GM23248 (cell line): ENCODE results near the gene CEP170. TPM values are rescaled to one million over a fixed set of nuclear protein-coding genes. Genes with fewer than 3 reads are reported as not detected.

ENCODE experiments used
- DNase-seq: peaks from one replicate; pipeline ENCODE4 v3.0.0-alpha.2; 2015
- H2AFZ ChIP-seq: fragments of 200-600 bp; sonication (generic); 2 replicates; pipeline ENCODE4 v1.6.1; 2016; ENCODE audit warnings: antibody characterized with exemption
- H3F3A ChIP-seq: fragments of 200-600 bp; sonication (generic); 2 replicates; pipeline ENCODE4 v1.6.1; 2016; ENCODE audit warnings: mild to moderate bottlenecking, antibody characterized with exemption, mixed run types; ENCODE audit not compliant: insufficient read depth
- H3K27ac ChIP-seq: fragments of 200-600 bp; sonication (generic); 2 replicates; pipeline ENCODE4 v1.5.1; 2016; ENCODE audit warnings: mild to moderate bottlenecking
- H3K27me3 ChIP-seq: fragments of 200-600 bp; sonication (generic); replicated peaks from 2 replicates; pipeline ENCODE4 v1.6.1; 2016; ENCODE audit warnings: mild to moderate bottlenecking; ENCODE audit not compliant: insufficient read depth
- H3K36me3 ChIP-seq: fragments of 200-600 bp; sonication (generic); 2 replicates; pipeline ENCODE4 v1.6.1; 2016; ENCODE audit warnings: low read depth, mild to moderate bottlenecking
- H3K4me1 ChIP-seq: fragments of 200-600 bp; sonication (generic); 2 replicates; pipeline ENCODE4 v1.6.1; 2016; ENCODE audit warnings: mild to moderate bottlenecking; ENCODE audit not compliant: insufficient read depth
- H3K4me2 ChIP-seq: fragments of 200-600 bp; sonication (generic); one replicate; pipeline ENCODE4 v1.6.1; 2016; ENCODE audit warnings: mild to moderate bottlenecking; ENCODE audit not compliant: unreplicated experiment
- H3K4me3 ChIP-seq: fragments of 200-600 bp; sonication (generic); 2 replicates; pipeline ENCODE4 v1.5.1; 2016; ENCODE audit warnings: mild to moderate bottlenecking
- H3K79me2 ChIP-seq: fragments of 200-600 bp; sonication (generic); 2 replicates; pipeline ENCODE4 v1.6.1; 2016; ENCODE audit warnings: mild to moderate bottlenecking; ENCODE audit not compliant: insufficient read depth
- H3K9ac ChIP-seq: fragments of 200-600 bp; sonication (generic); 2 replicates; pipeline ENCODE4 v1.6.1; 2016; ENCODE audit warnings: mild to moderate bottlenecking
- H3K9me2 ChIP-seq: fragments of 200-600 bp; sonication (generic); 2 replicates; pipeline ENCODE4 v1.6.1; 2016; ENCODE audit warnings: mixed run types, mild to moderate bottlenecking, moderate library complexity; ENCODE audit not compliant: insufficient read depth
- H3K9me3 ChIP-seq: fragments of 200-600 bp; sonication (generic); one replicate; pipeline ENCODE4 v1.6.1; 2017; ENCODE audit warnings: low read depth
- H4K20me1 ChIP-seq: fragments of 200-600 bp; sonication (generic); 2 replicates; pipeline ENCODE4 v1.6.0; 2016; ENCODE audit not compliant: insufficient read depth
- EZH2 ChIP-seq: fragments of 200-600 bp; sonication (generic); IDR thresholded peaks from 2 replicates; pipeline ENCODE4 v1.6.1; 2018; ENCODE audit warnings: antibody characterized with exemption, mild to moderate bottlenecking; ENCODE audit not compliant: insufficient read depth, poor library complexity, severe bottlenecking
- EZH2phosphoT487 ChIP-seq: fragments of 200-600 bp; sonication (generic); IDR thresholded peaks from 2 replicates; pipeline ENCODE4 v1.6.1; 2018; ENCODE audit warnings: antibody characterized with exemption, moderate library complexity, mild to moderate bottlenecking, low read depth; ENCODE audit not compliant: insufficient read depth
- WGBS, 2 experiments: methylation state at CpG; one replicate each; pipeline ENCODE4 v1.1.6; 2015 to 2017; ENCODE audit warnings: low lambda C conversion rate in 2 of 2, low coverage in 1 of 2; ENCODE audit errors: missing lambda C conversion rate in 2 of 2; 5-methylcytosine and 5-hydroxymethylcytosine counted together
- in situ Hi-C: fragments of 300-500 bp; cut with MboI; formaldehyde crosslinking; loops from 2 replicates; pipeline ENCODE4 v1.15.0; 2020
- polyA plus RNA-seq: library from polyadenylated mRNA; unstranded; fragments of >200 nt; fragmentation: Nextera tagmentation; extraction: Ambion mirVana; gene quantifications from 2 replicates; pipeline ENCODE4 v1.2.1, GENCODE V29; 2016
- total RNA-seq: library from RNA; depleted of rRNA; stranded (reverse); fragments of >200 nt; shearing (Covaris generic); gene quantifications from 2 replicates; pipeline ENCODE4 v1.2.3, GENCODE V29; 2014

Gene CEP170
- total and polyA plus RNA-seq, 2 experiments from 2014 or later: 55.4 to 81.0 TPM

GRCh38 chr1:243230914-243231313 is 24.2 kb downstream of the CEP170 start:
- H3K4me2 ChIP-seq: no peak overlapping the region
- DNase-seq: peak; percentile 77
- H3K27ac ChIP-seq: no peak overlapping the region
- H3K9me3 ChIP-seq: no peaks in the 10 kb centered on the region
- H3K9ac ChIP-seq: no peak overlapping the region
- peaks cover 100% of the 10 kb centered on the region for H3K79me2 ChIP-seq
- peaks cover 13% of the 10 kb centered on the region for H4K20me1 ChIP-seq
- H3K27me3 ChIP-seq: no peaks in the 10 kb centered on the region
- H3F3A ChIP-seq: peaks cover 56% of the 10 kb centered on the region; the same call in 1 of the 2 replicates
- peaks cover 40% of the 10 kb centered on the region for H3K36me3 ChIP-seq
- H3K4me3 ChIP-seq: no peak overlapping the region
- H2AFZ ChIP-seq: no peak overlapping the region
- TF ChIP-seq EZH2 (no peak), EZH2phosphoT487 (no peak)
- in situ Hi-C loops: no loop called here
- no peaks in the 10 kb centered on the region for H3K9me2 ChIP-seq
- H3K4me1 ChIP-seq: peaks cover 23% of the 10 kb centered on the region

- in situ Hi-C loops: no loop called here
- no peaks in the 10 kb centered on the region for H3K9me2 ChIP-seq
- WGBS, 2 experiments: 100% methylated on average over 1 of the region's 1 CpG
- DNase-seq: no peak
- TF ChIP-seq EZH2phosphoT487: no peak
- TF ChIP-seq EZH2: no peak
- no peaks in the 10 kb centered on the region for H3K27me3 ChIP-seq
- H3K36me3 ChIP-seq: peaks cover 45% of the 10 kb centered on the region
- no peak overlapping the region for H3K27ac ChIP-seq
- peaks cover 9% of the 10 kb centered on the region for H3K4me1 ChIP-seq
- no peaks in the 10 kb centered on the region for H3K9me3 ChIP-seq
- H2AFZ ChIP-seq: no peak overlapping the region
- H3K4me2 ChIP-seq: no peak overlapping the region
- no peak overlapping the region for H3K9ac ChIP-seq
- H3K79me2 ChIP-seq: peaks cover 100% of the 10 kb centered on the region
- no peak overlapping the region for H3K4me3 ChIP-seq
- peaks cover 6% of the 10 kb centered on the region for H4K20me1 ChIP-seq
- peaks cover 42% of the 10 kb centered on the region; the same call in 1 of the 2 replicates for H3F3A ChIP-seq
Observed at GRCh38 chr1:243229526-243229925, 25.6 kb downstream of the CEP170 start.

DNA sequence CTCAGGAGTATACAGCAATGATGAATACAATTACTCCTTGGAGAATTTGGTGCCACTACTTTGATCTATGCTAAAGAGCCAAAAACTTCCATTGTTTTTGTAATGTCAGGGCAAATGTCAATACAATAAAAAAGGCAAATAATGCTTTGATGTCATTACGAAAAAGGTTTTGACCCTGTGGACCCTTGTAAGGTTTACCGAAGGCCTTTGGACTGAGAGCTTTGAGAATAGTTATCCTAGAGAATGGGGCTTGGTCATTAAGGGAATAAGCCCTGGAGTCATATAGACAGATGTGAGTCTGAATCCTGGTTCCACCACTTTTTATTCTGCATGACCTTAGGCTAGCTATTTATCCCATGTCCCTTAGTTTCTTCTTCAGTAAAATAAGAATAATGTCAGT is 27.5 kb downstream of the CEP170 start:
- TF ChIP-seq EZH2phosphoT487 (no peak), EZH2 (no peak)
- H3K9ac ChIP-seq: no peak overlapping the region
- no peak for DNase-seq
- no peaks in the 10 kb centered on the region for H3K4me1 ChIP-seq
- 93 to 100% methylated on average over 2 of the region's 2 CpGs for whole genome bisulfite sequencing, 2 experiments
- no peaks in the 10 kb centered on the region for H3K9me2 ChIP-seq
- peaks cover 63% of the 10 kb centered on the region for H3K36me3 ChIP-seq
- no peak overlapping the region for H3K4me3 ChIP-seq
- H4K20me1 ChIP-seq: peaks cover 6% of the 10 kb centered on the region
- H2AFZ ChIP-seq: no peak overlapping the region
- H3K9me3 ChIP-seq: no peaks in the 10 kb centered on the region
- in situ Hi-C loops: no loop called here
- peaks cover 27% of the 10 kb centered on the region; the same call in 1 of the 2 replicates for H3F3A ChIP-seq
- no peak overlapping the region for H3K27ac ChIP-seq
- H3K4me2 ChIP-seq: no peak overlapping the region
- peaks cover 100% of the 10 kb centered on the region for H3K79me2 ChIP-seq
- no peaks in the 10 kb centered on the region for H3K27me3 ChIP-seq

GRCh38 chr1:243218059-243218458 is 37.0 kb downstream of the CEP170 start:
- Histone ChIP-seq H3K4me1 (peaks cover 15% of the 10 kb centered on the region), H4K20me1 (no peaks in the 10 kb centered on the region), H3K27ac (no peak overlapping the region), H3K4me3 (no peak overlapping the region), H3K27me3 (no peaks in the 10 kb centered on the region), H2AFZ (no peak overlapping the region), H3F3A (peaks cover 36% of the 10 kb centered on the region), H3K79me2 (peaks cover 100% of the 10 kb centered on the region), H3K9me2 (no peaks in the 10 kb centered on the region), H3K36me3 (peaks cover 47% of the 10 kb centered on the region), H3K4me2 (no peak overlapping the region), H3K9ac (no peak overlapping the region), H3K9me3 (no peaks in the 10 kb centered on the region)
- in situ Hi-C loops: no loop called here
- TF ChIP-seq EZH2phosphoT487: no peak
- no peak for TF ChIP-seq EZH2
- no peak for DNase-seq

DNA sequence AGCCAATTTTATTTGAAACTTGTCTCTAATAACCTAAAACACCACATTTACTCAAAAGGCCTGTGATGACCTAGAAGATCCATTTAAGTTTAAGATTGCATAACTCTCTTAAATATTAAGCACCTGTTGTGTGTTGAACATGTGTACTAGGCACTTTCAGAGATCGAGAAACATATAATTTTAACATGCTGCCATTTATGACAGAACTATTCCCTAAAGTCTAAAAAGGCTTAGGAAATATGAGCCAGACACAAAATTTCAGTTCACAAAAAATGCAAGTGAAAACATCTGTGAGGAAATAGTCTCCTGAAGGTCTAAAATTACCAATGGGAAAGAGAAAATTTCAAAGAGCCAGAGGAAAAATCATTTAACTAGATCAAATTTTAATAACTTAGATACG is 37.7 kb downstream of the CEP170 start:
- H3K79me2 ChIP-seq: peaks cover 98% of the 10 kb centered on the region
- WGBS, 2 experiments: 33 to 43% methylated on average over 2 of the region's 2 CpGs
- DNase-seq: no peak
- peaks cover 40% of the 10 kb centered on the region for H3K36me3 ChIP-seq
- H3K9ac ChIP-seq: no peak overlapping the region
- no peaks in the 10 kb centered on the region for H3K27me3 ChIP-seq
- peaks cover 43% of the 10 kb centered on the region for H3F3A ChIP-seq
- TF ChIP-seq EZH2phosphoT487 (no peak), EZH2 (no peak)
- in situ Hi-C loops: no loop called here
- no peaks in the 10 kb centered on the region for H3K9me2 ChIP-seq
- no peak overlapping the region for H2AFZ ChIP-seq
- peaks cover 22% of the 10 kb centered on the region for H3K4me1 ChIP-seq
- no peak overlapping the region for H3K27ac ChIP-seq
- H3K9me3 ChIP-seq: no peaks in the 10 kb centered on the region
- H4K20me1 ChIP-seq: no peaks in the 10 kb centered on the region
- H3K4me2 ChIP-seq: no peak overlapping the region
- no peak overlapping the region for H3K4me3 ChIP-seq
